Measurements from ENCODE around the gene SH2D7. TPM values are rescaled to one million over a fixed set of nuclear protein-coding genes. Genes with fewer than 3 reads are reported as not detected.

The SH2D7 gene
- total RNA-seq, 1 donor from 2014 or later, result not detected

DNA sequence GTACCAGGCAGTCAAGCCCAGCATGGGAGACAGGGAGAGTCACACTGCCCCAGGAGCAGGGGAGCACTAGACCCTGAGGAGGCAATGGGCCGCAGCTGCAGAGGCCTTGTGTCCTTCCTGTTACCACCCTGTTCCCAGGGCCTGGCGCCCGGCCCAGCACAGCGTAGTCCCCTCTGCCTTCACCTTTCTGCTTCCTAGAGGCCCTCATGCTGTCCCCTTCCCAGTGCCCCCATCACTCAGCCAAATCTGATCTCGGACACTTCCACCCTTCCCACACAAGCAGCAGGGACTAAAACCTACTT, 8.0 kb upstream of the SH2D7 start:
- H3K9me3 ChIP-seq (ENCODE audit: low read depth), result no peaks in the 10 kb centered on the region
- no peak overlapping the region for H2AFZ ChIP-seq (replicated peaks)
- H3F3A ChIP-seq (ENCODE audit: low read depth), result no peaks in the 10 kb centered on the region
- Mint-ChIP-seq H3K36me3 (no peaks in the 10 kb centered on the region), H3K27me3 (ENCODE audit: insufficient read depth, low read depth) (peaks cover 7% of the 10 kb centered on the region), H3K4me3 (no peak overlapping the region), H3K27ac (no peak overlapping the region), H3K4me1 (no peaks in the 10 kb centered on the region), H3K9me3 (no peaks in the 10 kb centered on the region)
- no peak overlapping the region for H3K4me2 ChIP-seq
- no peak overlapping the region for H3K9ac ChIP-seq
- TF ChIP-seq, protein P1, sequence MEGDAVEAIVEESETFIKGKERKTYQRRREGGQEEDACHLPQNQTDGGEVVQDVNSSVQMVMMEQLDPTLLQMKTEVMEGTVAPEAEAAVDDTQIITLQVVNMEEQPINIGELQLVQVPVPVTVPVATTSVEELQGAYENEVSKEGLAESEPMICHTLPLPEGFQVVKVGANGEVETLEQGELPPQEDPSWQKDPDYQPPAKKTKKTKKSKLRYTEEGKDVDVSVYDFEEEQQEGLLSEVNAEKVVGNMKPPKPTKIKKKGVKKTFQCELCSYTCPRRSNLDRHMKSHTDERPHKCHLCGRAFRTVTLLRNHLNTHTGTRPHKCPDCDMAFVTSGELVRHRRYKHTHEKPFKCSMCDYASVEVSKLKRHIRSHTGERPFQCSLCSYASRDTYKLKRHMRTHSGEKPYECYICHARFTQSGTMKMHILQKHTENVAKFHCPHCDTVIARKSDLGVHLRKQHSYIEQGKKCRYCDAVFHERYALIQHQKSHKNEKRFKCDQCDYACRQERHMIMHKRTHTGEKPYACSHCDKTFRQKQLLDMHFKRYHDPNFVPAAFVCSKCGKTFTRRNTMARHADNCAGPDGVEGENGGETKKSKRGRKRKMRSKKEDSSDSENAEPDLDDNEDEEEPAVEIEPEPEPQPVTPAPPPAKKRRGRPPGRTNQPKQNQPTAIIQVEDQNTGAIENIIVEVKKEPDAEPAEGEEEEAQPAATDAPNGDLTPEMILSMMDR (IDR thresholded peaks at IDR 0.05), result no peak
- no peak for TF ChIP-seq EZH2phosphoT487 (IDR thresholded peaks at IDR 0.05)
- TF ChIP-seq EZH2 (IDR thresholded peaks at IDR 0.05), result no peak
- H3K27me3 ChIP-seq, result no peaks in the 10 kb centered on the region
- no peak for DNase-seq (ENCODE audit: low spot score)
- no peaks in the 10 kb centered on the region for H3K79me2 ChIP-seq (ENCODE audit: low read depth)
- no peak overlapping the region for H3K27ac ChIP-seq
- H4K20me1 ChIP-seq (ENCODE audit: low read depth), result no peaks in the 10 kb centered on the region
- no peaks in the 10 kb centered on the region for H3K36me3 ChIP-seq
- H3K4me1 ChIP-seq, result no peaks in the 10 kb centered on the region
- H3K4me3 ChIP-seq, result no peak overlapping the region

DNA sequence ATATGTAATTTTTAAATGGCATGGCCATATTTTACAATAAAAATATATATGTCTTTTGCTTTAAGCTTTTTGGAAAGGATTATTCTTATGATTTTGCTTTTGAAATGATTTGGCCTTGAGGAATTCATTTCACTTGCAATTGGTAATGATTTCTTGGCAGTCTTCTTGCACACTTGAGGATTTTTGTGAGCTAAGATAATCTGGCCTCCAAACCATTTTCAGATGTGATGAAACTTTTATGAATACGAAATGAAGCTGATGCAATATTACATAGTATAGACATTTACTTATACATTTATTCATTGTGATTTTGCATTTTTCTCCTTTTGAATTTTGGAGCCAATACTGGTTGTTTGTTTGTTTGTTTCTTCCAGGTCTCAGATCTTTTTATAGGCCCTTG, 6.4 kb upstream of the SH2D7 start:
- Histone ChIP-seq H3K4me3 (no peak overlapping the region), H3K4me1 (no peaks in the 10 kb centered on the region), H3K4me2 (no peak overlapping the region)

DNA sequence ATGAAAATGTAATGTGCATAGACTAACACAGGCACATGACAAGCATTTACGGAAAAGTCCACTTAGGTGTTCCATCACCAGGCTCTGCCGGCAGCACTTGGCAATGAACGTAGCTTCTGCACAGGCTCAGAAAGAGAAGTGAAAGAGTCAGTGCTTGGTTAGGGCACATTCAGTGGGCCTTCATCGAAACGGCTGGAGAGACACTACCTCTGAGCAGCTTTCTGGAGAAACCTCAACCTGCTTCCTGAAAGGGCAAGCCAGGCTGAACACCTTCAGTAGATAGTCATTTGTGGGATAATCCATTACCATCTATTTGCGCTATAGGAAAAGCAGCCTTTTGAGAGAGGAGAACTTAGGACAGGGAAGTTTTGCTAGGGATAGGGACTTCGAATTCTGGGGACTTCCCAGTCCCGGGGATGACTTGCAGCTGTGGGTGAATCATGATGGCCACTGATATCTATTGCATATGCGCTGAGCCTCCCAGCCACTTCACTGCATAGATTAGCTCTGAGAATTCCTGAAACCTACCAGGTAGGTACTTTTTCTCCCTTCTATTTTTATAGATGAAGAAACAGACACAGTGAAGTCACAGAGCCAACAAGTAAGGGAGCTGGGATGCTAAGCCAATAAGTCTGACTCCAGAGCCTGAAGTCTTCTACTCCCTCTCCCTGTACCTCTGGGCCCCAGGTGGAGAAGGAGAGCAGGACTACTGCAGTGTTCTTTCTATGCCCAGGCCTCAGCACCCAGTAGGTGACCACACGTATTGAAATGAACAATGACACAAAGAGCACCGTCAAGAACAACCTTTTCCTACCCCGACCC, 4.2 kb upstream of the SH2D7 start:
- Histone ChIP-seq H3K79me2 (ENCODE audit: low read depth) (no peaks in the 10 kb centered on the region), H3K9ac (no peak overlapping the region)
- no peaks in the 10 kb centered on the region for H3K36me3 Mint-ChIP-seq

More for the DNA sequence above, 6.4 kb upstream of the SH2D7 start:
- no peak for DNase-seq (ENCODE audit: low spot score)
- no peaks in the 10 kb centered on the region for H3F3A ChIP-seq (ENCODE audit: low read depth)
- no peak for TF ChIP-seq EZH2 (IDR thresholded peaks at IDR 0.05)
- H3K36me3 ChIP-seq, result no peaks in the 10 kb centered on the region
- no peaks in the 10 kb centered on the region for H3K9me3 ChIP-seq (ENCODE audit: low read depth)
- Mint-ChIP-seq H3K9me3 (no peaks in the 10 kb centered on the region), H3K36me3 (no peaks in the 10 kb centered on the region), H3K4me1 (no peaks in the 10 kb centered on the region), H3K27ac (no peak overlapping the region), H3K4me3 (no peak overlapping the region), H3K27me3 (ENCODE audit: insufficient read depth, low read depth) (peaks cover 7% of the 10 kb centered on the region)
- H3K79me2 ChIP-seq (ENCODE audit: low read depth), result no peaks in the 10 kb centered on the region
- no peak overlapping the region for H2AFZ ChIP-seq (replicated peaks)
- H4K20me1 ChIP-seq (ENCODE audit: low read depth), result no peaks in the 10 kb centered on the region
- H3K27me3 ChIP-seq, result no peaks in the 10 kb centered on the region
- H3K27ac ChIP-seq, result no peak overlapping the region
- no peak overlapping the region for H3K9ac ChIP-seq

DNA sequence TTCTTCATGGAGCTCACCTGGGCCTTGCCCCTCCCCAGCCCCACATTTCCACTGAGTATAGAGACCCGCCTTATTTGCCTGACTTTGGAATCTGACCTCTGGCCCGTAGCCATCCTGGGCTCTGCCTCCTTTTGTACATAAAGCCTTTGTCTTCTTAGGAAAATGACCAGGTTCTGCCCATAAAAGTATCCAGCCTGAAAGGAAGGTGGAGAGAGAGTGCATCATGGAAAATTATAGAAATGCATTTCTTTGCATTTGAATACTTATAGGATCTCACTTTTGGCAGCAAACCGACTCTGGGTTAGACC, 3.6 kb upstream of the SH2D7 start:
- Histone ChIP-seq H4K20me1 (ENCODE audit: low read depth) (no peaks in the 10 kb centered on the region), H3K4me2 (no peak overlapping the region), H3K9me3 (ENCODE audit: low read depth) (no peaks in the 10 kb centered on the region), H3K27me3 (no peaks in the 10 kb centered on the region), H3K79me2 (ENCODE audit: low read depth) (no peaks in the 10 kb centered on the region), H3K27ac (no peak overlapping the region), H3K4me3 (no peak overlapping the region), H3K9ac (no peak overlapping the region), H2AFZ (replicated peaks) (no peak overlapping the region), H3F3A (ENCODE audit: low read depth) (no peaks in the 10 kb centered on the region), H3K4me1 (no peaks in the 10 kb centered on the region), H3K36me3 (no peaks in the 10 kb centered on the region)
- Mint-ChIP-seq H3K4me1 (no peaks in the 10 kb centered on the region), H3K9me3 (no peaks in the 10 kb centered on the region), H3K27ac (no peak overlapping the region), H3K4me3 (no peak overlapping the region), H3K36me3 (no peaks in the 10 kb centered on the region), H3K27me3 (ENCODE audit: insufficient read depth, low read depth) (peaks cover 7% of the 10 kb centered on the region)
- DNase-seq (ENCODE audit: low spot score), result no peak
- TF ChIP-seq, protein P1 (IDR thresholded peaks at IDR 0.05), result no peak
- TF ChIP-seq EZH2 (IDR thresholded peaks at IDR 0.05) (no peak), EZH2phosphoT487 (IDR thresholded peaks at IDR 0.05) (no peak)

More for the DNA sequence above, 4.2 kb upstream of the SH2D7 start:
- TF ChIP-seq, protein P1 (IDR thresholded peaks at IDR 0.05), result no peak
- no peak for TF ChIP-seq EZH2phosphoT487 (IDR thresholded peaks at IDR 0.05)
- no peak for TF ChIP-seq EZH2 (IDR thresholded peaks at IDR 0.05)
- Histone ChIP-seq H3K27ac (no peak overlapping the region), H3K4me2 (no peak overlapping the region), H3K27me3 (no peaks in the 10 kb centered on the region), H3K4me3 (no peak overlapping the region), H2AFZ (replicated peaks) (no peak overlapping the region), H3K36me3 (no peaks in the 10 kb centered on the region), H3F3A (ENCODE audit: low read depth) (no peaks in the 10 kb centered on the region), H3K9me3 (ENCODE audit: low read depth) (no peaks in the 10 kb centered on the region), H4K20me1 (ENCODE audit: low read depth) (no peaks in the 10 kb centered on the region), H3K4me1 (no peaks in the 10 kb centered on the region)
- Mint-ChIP-seq H3K4me1 (no peaks in the 10 kb centered on the region), H3K4me3 (no peak overlapping the region), H3K9me3 (no peaks in the 10 kb centered on the region), H3K27ac (no peak overlapping the region), H3K27me3 (ENCODE audit: insufficient read depth, low read depth) (peaks cover 7% of the 10 kb centered on the region)
- no peak for DNase-seq (ENCODE audit: low spot score)

Measured in neural progenitor cell (in vitro differentiated cells).